Suprapubic skin (tissue), 4 donors: ENCODE measurements around the gene MRNIP.

Experiments used
- CTCF ChIP-seq, 2 donors: fragments of 200-600 bp in 1 of 2; fragments of 450-650 bp in 1 of 2; sonication (generic) in 1 of 2; IDR thresholded peaks; one replicate each; pipeline ENCODE4 v1.5.1; 2016 to 2019; ENCODE audit warnings: antibody characterized with exemption in 2 of 2, mild to moderate bottlenecking in 1 of 2, moderate library complexity in 1 of 2
- POLR2A ChIP-seq, 2 donors: fragments of 450-650 bp; IDR thresholded peaks; one replicate each; pipeline ENCODE4 v1.6.1; 2017; ENCODE audit warnings: antibody characterized with exemption in 2 of 2, mild to moderate bottlenecking in 2 of 2, moderate library complexity in 2 of 2
- POLR2AphosphoS5 ChIP-seq, 3 donors: sonication (generic); formaldehyde crosslinking; IDR thresholded peaks; one replicate each; pipeline ENCODE4 v1.6.1; 2017; ENCODE audit warnings: antibody characterized with exemption in 3 of 3

DNA sequence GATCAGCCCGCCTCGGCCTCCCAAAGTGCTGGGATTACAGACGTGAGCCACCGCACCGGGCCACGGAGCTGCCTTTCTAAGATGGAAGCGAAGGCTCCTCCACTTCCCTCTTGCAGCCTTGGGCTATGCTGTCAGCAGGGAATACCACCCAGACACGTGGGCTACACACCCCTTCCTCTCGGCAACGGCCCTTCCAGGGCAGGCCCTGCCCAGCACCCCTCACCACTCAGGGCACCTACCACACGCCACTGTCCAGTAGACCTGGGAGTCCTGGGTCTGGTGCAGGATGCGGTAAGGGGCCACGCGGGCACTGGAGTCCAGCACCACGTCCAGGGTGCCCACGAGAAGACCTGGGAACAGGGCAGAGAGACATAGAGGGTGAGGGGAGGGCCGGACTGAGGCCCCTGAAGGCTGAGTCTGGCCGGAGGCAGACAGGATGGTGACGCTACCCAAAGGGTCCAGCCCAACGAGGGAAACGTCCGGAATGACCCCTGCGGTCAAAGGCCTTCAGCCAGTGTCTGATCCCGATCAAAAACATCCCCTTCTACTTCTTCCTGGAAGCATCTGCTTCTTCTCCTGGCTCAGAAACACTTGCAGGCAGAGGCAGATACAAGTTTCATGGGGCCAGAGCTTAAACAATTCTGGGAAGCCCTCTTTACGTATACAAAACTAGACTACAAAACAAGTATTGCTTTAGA is 46.0 kb upstream of the MRNIP start:
- TF ChIP-seq CTCF (IDR thresholded peaks at IDR 0.05) (no peak), POLR2A (IDR thresholded peaks at IDR 0.05) (no peak), POLR2AphosphoS5 (IDR thresholded peaks at IDR 0.05) (no peak)
